ENCODE data around the gene RHOBTB3. TPM values are rescaled to one million over a fixed set of nuclear protein-coding genes. Genes with fewer than 3 reads are reported as not detected.

Gene RHOBTB3
- total RNA-seq, 2 donors from 2014 or later: 6.6 to 9.7 TPM

DNA sequence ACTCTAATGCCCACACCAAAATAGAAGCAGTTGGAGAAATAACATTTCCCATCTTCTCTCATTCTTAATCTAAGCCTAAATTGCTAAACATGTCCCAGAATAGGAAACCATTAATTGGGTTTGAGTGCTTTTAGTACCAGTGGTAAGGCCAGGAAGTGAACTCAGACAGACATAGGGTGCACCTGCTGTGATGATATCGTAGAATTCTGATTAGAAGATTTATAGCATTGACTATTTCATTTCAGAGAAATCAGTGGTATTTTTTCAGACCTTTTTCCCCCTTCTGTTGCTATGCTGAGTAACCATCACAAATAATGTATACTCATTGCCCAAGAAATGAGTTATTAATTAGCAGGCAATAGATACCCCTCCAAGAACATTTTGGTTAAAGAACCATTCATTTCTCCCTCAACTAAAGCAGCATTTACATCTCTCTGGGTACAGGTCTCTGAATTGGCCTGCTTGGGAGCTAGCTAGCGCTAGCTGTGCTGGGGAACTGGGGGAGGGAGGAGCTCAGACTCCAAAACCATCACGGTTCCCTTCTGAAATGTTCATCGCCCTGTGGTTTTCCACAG is 84.1 kb downstream of the RHOBTB3 start:
- H3K36me3 Mint-ChIP-seq: peaks cover 10 to 24% of the 10 kb centered on the region in 2 donors
- ATAC-seq: peak in 1 of 2 donors; percentile 28
- no peak for DNase-seq (ENCODE audit: low spot score in 2 of 2)
- no peaks in the 10 kb centered on the region for H3K9me3 Mint-ChIP-seq
- peak overlapping the region in 1 of 2 donors; percentile 88 for H3K27ac Mint-ChIP-seq

DNA sequence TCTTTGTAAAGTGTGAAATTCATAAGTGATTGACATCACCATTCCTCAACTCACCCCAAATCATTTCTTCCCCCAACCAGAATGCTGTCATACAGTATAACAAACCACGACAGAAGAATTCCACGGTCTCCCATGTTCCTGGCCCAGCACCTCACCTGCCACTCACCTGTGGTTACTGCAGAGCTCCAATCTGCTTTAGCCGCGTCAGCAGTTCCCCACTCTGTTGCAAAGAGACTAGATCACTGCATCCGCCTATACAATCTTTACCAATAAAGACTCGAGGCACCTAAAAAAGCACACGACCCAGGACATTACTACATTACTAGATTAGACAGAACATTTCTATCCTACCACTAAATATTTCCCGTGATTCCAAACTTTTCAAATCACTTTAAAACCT is 85.2 kb downstream of the RHOBTB3 start:
- DNase-seq (ENCODE audit: low spot score in 2 of 2): no peak
- ATAC-seq: no peak
- peaks cover 10 to 26% of the 10 kb centered on the region in 2 donors for H3K36me3 Mint-ChIP-seq
- no peaks in the 10 kb centered on the region for H3K9me3 Mint-ChIP-seq
- peak overlapping the region; percentile 58 to 88 for H3K27ac Mint-ChIP-seq

DNA sequence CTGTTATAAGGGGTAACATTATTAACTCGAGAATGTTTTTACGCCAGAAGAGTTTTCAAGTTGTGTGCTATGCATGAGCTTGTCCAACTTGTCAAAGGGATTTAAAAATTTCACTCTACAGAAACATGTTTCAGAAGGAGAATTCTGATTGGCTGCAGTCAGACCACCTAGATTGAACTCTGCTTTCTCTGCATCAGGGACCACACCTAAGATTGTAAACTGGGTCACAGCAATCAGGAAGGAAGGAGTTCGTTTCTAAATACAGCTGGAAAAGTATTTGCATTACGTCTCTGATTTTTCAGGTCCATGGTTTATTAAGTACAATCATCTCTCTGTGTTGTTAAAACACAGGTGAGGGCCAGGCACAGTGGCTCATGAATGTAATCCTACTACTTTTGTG is 85.6 kb downstream of the RHOBTB3 start:
- Mint-ChIP-seq H3K36me3 (peaks cover 14 to 31% of the 10 kb centered on the region in 2 donors), H3K9me3 (no peaks in the 10 kb centered on the region), H3K27ac (peak overlapping the region; percentile 58 to 88)
- ATAC-seq (no peak), DNase-seq (ENCODE audit: low spot score in 2 of 2) (no peak)

DNA sequence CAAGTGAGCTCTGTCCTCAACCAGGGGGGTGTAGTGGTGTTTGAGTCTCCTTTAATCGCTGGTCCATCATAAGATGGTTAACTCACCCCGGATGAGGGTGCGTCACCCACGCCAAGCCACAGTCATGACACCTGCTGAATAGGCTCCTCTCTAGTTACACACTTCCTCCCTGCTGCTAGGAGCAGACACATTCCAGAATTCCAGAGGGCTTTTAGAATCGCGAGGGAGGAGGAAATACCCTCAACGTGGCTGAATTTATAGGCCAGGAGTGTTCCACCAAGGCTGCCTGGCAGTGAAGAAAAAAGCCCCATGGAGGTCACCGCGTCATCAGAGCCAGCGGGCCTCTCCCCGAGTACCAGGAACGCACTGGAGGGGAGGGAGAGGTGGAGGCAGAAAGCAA is 86.3 kb downstream of the RHOBTB3 start:
- DNase-seq (ENCODE audit: low spot score in 2 of 2) (no peak), ATAC-seq (peak in 1 of 2 donors; percentile 58)
- H3K27ac Mint-ChIP-seq: peak overlapping the region; percentile 45 to 88
- peaks cover 15 to 37% of the 10 kb centered on the region in 2 donors for H3K36me3 Mint-ChIP-seq
- H3K9me3 Mint-ChIP-seq: no peaks in the 10 kb centered on the region

DNA sequence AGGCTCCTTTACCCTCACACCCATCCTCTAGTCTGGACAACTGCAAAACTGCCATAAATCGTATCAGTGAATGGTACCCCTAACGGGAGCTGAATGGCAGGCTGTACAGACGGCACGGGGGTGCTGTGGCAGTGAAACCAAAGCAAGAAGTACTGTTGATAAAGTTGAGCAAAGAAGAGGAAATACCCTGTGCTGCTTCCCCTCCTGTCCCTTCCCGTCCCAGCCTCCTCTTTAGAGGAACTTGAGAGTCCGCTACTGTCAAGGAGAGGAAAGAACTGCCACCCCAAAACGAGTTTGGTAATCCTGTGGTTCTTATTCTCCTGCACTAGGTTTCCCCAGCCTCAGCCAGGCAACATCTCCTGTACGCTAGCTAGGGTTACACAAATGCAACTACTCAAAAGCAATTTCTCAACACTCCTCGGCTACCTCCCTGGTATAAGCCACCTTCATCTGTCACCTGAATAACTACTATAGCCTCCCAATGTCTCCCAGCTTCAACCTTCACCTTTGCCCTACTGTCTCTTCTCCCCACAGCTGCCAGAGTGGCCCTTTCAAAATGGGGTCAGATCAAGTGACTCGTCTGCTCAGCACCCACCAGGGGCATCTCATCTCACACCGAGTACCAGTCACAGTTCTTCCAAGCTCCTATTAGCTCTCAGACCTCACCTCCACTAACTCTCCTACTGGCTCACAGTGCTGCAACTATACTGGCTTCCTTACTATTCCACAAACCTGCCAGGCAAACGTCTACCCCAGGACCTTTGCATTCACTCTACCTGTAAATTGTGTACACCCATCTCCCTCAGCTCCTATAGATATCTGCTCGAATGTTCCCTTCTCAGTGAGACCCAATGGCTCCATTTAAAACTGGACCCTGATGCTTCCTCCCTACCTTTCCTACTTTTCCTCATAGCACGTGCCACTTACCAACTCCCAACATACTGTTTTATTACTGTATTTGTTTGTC is 87.3 kb downstream of the RHOBTB3 start:
- Mint-ChIP-seq H3K36me3 (peaks cover 15 to 33% of the 10 kb centered on the region in 2 donors), H3K27ac (peak overlapping the region; percentile 45 to 88), H3K9me3 (no peaks in the 10 kb centered on the region)
- DNase-seq (ENCODE audit: low spot score in 2 of 2): no peak
- peak; percentile 42 to 49 for ATAC-seq

DNA sequence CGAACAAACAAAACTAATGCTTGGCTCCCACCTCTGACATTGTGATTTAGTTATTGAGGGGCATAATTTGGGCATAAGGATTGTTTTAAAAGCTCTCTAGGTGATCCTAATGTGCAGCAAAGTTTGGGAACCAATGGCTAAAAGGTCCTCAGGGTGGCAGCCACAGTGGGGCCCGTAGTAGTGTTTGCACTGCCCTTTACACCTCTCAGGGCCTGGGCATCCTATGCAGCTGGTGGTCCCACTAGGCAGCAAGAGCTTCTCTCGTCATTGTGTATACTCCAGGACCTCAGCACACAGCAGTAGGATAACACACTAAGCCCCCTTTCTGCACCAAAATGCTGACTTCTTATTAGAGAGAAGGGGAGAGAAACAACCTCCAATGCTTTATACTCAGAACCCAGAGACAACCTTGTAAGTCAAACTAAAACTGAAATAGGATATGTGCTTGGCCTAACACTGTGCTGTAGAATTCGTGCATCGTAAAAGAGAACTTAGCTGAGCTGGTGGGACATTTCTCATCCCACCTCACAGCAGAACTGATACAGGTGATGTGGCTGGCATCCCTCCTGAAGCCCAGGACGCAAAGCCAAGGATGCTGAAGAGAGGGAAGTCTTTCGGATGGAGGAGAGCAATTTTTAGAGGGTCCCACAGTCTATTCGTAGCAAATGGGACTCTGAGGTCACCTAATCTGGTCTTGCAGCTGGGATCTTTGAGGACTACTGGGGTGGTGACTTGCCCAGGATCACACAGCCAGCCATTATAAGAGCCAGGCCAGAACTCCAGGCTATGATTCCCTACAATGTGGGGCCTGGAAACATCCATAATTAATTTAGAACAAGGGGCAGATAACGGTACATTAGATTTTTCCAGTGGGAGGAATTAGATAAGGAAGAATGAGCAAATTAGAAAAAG is 90.2 kb downstream of the RHOBTB3 start:
- peak in 1 of 2 donors; percentile 34 for ATAC-seq
- H3K27ac Mint-ChIP-seq: peak overlapping the region; percentile 86 to 96
- H3K36me3 Mint-ChIP-seq: peaks cover 7 to 17% of the 10 kb centered on the region in 2 donors
- H3K9me3 Mint-ChIP-seq: no peaks in the 10 kb centered on the region
- no peak for DNase-seq (ENCODE audit: low spot score in 2 of 2)

DNA sequence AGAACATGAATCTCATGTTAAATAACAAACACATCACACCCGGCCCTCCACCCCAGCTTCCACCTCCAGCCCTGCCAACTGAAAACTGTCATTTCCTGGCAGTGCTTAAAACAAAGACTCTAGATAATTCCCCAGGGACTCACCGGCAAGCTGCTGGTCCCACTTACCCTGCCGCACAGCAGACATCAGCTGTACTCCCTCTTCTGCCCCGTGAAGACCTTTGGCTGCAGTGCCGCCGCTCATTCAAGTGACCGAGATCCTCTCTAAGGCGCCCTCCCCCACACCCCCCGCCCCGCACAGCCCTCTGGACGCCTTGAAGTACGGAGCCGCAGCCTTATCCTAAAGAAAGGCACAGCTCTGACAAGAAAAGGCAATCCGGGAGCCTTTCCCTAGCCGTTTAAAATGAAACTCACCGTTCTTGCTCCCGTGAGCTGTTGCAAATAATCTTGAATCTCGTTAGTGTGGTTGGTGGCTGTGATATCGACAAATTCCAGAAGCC is 91.0 kb downstream of the RHOBTB3 start:
- no peaks in the 10 kb centered on the region for H3K9me3 Mint-ChIP-seq
- DNase-seq (ENCODE audit: low spot score in 2 of 2) (no peak), ATAC-seq (peak; percentile 14 to 26)
- peak overlapping the region; percentile 86 to 96 for H3K27ac Mint-ChIP-seq
- H3K36me3 Mint-ChIP-seq: peaks cover 5 to 15% of the 10 kb centered on the region in 2 donors

DNA sequence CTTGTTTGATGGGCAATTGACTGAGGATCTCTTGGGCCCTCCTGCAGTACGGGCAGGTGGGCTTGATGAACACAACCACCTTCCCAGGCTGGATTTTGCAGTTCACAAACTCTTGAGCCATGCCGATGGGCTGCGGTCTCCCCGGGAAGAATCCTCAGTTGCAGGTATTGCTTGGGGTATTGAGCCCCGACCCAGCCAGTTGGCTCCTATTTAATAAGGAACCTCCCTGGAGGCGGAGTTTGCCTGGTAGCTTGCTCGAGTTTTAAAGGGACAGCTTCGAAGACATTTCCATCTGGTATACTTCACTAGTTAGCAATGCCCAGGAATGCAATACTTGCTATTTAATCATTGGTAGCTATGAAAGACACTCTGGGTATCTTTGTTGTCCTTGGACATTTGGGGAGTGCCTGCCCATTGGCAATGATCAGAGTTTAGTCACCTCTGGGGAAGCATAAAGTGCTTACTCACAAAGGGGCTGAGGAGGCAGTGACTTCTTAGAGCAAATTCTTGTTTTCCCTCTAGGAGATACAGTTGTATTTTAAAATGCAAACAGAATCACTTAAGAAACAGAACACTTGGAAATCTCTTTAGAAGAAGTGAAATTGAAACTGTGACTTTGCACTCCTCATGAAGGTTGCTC is 91.5 kb downstream of the RHOBTB3 start, which contains the start of gene GLRX:
TSS of gene GLRX (minus strand) at position 185 of the 640 bp plus-strand sequence. CDS start at position 121, 64 bp downstream.
- ATAC-seq (peak; percentile 10 to 61), DNase-seq (ENCODE audit: low spot score in 2 of 2) (peak in 1 of 2 donors; percentile 58)
- Mint-ChIP-seq H3K9me3 (no peaks in the 10 kb centered on the region), H3K27ac (peak within 1 kb of the TSS; percentile 86 to 96), H3K36me3 (peaks cover 5 to 15% of the 10 kb centered on the region in 2 donors)

DNA sequence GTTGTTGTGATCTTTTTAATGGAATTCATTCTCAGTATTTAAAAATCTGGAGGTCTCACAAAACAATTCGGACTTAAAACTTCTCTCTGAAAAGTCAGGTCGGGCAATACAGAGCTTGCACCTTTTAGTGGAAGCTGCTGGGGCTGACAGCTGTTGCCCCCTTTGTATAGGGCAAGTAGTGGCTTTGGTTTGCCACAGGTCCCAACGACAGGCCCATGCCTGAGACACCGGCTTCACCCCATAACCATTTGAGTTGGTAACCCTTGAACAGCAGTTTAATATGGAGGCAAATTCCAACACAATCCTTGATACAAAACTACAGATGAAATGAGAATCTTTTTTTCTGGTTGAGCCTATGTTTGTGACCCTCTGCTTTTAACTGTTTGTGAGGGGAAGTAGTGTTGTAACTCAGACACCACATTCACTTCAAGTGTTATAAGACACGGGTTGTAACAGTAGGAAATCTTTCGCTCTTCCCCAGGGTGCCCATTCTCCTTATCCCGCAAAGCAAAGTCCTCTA is 92.1 kb downstream of the RHOBTB3 start:
- ATAC-seq (no peak), DNase-seq (ENCODE audit: low spot score in 2 of 2) (no peak)
- peaks cover 5 to 15% of the 10 kb centered on the region in 2 donors for H3K36me3 Mint-ChIP-seq
- H3K27ac Mint-ChIP-seq: peak overlapping the region; percentile 86 to 96
- no peaks in the 10 kb centered on the region for H3K9me3 Mint-ChIP-seq

DNA sequence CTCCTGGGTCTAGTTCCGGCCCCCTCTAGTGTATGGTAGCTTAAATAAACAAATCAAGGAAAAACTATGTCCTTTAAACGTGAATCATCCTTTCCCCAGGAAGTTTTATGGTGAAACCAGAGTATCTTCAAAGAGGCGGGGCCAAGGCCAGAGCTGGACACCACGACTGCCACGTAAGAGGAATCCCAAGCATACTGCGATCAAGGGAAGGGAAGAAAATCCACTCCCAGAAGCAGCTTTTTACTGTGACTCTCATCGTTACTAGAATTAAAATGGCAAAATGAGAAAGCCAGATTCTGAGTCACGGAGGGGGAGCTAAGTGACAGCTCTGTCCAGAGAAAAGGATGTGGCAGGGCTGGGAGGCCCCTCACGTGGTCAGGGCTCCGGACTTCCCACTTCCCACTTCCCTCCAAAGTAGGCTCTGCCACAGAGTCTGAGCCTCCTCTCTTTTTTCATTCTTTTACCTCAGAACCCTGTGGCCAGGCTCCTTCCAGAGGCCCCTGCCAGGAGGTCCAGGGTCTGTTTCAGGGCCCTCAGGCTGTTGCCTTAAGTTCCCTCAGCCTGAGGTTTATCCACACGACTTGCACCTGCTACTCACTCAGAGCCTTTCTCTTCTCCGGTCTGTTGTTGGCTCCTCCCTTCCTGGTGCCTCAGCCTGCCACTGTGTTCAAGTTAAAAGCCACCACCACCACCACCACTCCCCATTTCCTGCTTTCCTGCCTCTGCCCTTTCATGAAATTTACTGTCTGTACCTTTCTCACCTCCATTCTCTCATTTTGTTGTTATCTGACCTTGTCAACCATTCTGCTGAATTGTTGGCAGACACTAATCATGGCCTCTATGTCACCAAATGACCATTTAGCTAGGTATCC is 92.8 kb downstream of the RHOBTB3 start:
- DNase-seq (ENCODE audit: low spot score in 2 of 2): peak in 1 of 2 donors; percentile 79
- Mint-ChIP-seq H3K36me3 (peaks cover 5 to 15% of the 10 kb centered on the region in 2 donors), H3K27ac (peak overlapping the region; percentile 86 to 96), H3K9me3 (no peaks in the 10 kb centered on the region)
- ATAC-seq: peak; percentile 65 to 70

DNA sequence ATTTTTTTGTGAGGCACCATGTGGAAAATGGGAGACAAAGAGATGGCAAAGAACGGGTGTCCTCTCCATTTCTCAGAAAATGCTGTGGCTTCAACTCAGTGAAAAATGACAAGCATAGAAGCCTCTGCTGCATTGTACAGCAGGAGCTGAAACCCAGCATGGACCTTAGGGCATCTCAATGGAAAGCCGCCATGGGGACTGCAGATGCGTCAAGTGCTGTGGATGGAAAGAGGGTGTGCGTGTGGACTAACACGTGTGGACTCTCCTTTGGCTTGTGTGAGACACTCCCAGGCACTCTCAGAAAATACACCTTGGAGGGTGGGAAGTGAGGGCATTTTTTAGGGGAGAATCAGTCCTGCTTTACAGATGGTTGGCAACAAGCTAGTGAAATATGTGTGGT is 93.6 kb downstream of the RHOBTB3 start:
- Mint-ChIP-seq H3K9me3 (no peaks in the 10 kb centered on the region), H3K27ac (peak overlapping the region; percentile 86 to 96), H3K36me3 (peaks cover 5 to 15% of the 10 kb centered on the region in 2 donors)
- ATAC-seq (no peak), DNase-seq (ENCODE audit: low spot score in 2 of 2) (no peak)

DNA sequence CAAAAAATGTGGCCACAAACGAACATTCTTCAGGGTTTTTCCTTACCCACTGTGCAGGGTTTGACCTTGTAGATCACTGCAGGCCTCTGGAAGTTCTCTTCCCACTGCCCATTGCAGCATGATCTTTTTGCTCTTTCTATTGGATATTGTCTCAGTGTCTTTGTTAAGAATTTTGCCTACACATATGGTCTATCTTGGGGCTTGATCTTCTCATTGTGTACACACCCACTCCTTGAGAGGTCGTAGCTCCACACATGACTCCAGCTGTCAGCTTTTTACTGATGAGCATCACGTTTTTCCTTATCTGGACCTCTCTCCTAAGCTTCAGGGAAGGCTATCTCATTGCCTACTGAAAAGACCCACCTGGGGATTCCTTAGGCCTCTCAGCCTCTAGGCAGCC is 94.4 kb downstream of the RHOBTB3 start:
- Mint-ChIP-seq H3K27ac (peak overlapping the region in 1 of 2 donors; percentile 5), H3K36me3 (peaks cover 5 to 15% of the 10 kb centered on the region in 2 donors), H3K9me3 (no peaks in the 10 kb centered on the region)
- ATAC-seq (no peak), DNase-seq (ENCODE audit: low spot score in 2 of 2) (no peak)

DNA sequence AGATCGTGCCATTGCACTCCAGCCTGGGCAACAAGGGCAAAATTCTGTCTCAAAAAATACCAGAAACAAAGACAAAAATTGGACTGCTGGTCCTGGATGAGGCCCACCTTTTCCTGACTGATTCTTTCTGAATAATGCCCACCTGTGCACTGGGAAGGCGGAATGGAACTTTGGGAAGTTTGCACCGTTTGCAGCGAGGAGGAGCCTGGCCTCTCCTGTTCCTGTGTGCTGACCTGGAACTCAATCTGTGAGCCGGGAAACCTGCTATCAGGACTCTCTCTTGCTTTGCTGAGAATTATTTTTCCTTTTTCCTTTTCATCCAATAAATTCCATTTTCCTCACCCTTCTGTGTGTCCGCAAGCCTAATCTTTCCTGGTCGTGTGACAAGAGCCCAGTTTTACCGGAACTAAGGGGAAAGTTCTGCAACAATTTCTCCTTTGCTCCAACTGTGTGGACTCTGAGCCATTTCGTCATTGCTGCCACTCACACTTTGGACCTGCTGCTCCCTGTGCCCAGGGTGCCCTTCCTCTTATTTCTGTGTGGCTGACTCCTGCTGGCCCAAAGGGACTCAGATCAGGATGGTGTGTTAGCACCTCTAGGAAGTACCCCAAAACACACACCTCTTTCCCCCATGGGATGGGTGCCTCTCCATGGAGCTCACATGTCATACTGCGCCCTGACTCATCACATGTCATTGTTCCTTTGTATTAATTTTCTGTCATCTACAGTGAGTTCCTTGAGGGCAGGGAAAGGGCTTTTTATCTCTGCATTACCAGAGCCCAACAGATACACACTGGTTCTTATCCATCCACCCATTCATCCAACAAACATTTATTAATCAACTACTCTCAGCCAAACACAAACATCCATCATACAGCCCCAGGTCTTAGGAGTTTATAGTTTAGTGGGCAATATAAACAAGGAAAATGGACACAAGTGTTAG is 96.1 kb downstream of the RHOBTB3 start:
- H3K36me3 Mint-ChIP-seq: peaks cover 0 to 3% of the 10 kb centered on the region in 2 donors

DNA sequence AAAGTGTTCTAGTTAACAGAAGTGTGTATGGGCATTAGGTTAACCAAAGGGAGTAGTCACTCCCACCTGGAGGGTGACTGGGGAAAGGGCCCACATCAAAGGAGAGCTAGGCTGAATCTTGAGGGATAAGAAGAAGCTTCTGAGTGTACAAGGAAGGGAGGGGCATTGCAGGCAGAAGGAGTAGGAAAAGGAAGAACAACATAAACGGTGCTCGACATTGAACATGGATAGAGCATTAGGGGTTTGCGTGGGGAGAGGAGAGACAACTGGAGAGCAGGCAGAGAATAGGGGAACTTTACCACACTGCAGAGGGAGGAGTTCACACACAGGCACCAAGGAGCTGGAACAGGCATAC is 96.7 kb downstream of the RHOBTB3 start:
- H3K36me3 Mint-ChIP-seq: no peaks in the 10 kb centered on the region
- ATAC-seq (no peak), DNase-seq (ENCODE audit: low spot score in 2 of 2) (no peak)
- no peaks in the 10 kb centered on the region for H3K9me3 Mint-ChIP-seq
- no peak overlapping the region for H3K27ac Mint-ChIP-seq

More for the DNA sequence above, 96.1 kb downstream of the RHOBTB3 start:
- DNase-seq (ENCODE audit: low spot score in 2 of 2): no peak
- Mint-ChIP-seq H3K27ac (no peak overlapping the region), H3K9me3 (no peaks in the 10 kb centered on the region)
- no peak for ATAC-seq

Measured in activated naive CD4-positive, alpha-beta T cell treated with anti-CD3 and anti-CD28 coated beads, Interleukin-2, amount 50 U/mL, for 72 hours (primary cell).